HG03469 (cell line): ENCODE results near the gene MACROH2A2.

Experiments
- ATAC-seq: cut with Tn5 transposase; IDR thresholded peaks from one replicate; pipeline ENCODE4 v1.9.1; 2021; ENCODE audit warnings: mild to moderate bottlenecking, moderate library complexity, moderate number of reproducible peaks; ENCODE audit not compliant: unreplicated experiment

MACROH2A2 gene

DNA sequence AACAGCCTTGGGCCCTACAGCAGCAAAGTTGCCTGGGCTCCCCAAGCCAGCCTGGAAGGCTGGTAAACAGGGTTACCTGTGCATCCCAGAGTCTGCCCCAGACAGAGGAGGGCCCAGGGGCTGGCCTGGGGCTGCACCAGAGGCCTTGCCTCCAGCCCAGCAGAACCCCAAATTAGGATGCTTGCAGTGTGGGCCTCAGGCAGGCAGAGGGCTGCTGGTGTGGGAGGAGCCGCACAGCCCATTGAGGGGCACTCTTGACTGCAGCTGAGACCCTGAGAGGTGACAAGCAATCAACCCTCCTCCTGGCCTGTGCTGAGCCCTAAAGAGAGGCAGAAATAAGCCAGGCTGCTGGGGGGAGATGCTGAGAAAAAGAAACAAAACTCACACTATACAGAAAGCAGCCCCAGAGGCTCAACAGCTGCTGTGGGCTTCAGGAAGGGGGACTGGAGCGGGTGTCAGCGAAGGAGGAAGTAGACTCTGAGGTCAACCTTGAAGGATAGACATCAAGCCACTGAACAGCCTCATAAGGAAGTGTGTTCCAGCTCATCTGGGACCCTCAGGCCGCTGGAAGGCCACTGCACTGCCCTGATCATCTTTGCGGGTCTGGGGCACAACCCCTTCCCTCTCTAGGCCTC, 73.4 kb downstream of the MACROH2A2 start:
- no peak for ATAC-seq

DNA sequence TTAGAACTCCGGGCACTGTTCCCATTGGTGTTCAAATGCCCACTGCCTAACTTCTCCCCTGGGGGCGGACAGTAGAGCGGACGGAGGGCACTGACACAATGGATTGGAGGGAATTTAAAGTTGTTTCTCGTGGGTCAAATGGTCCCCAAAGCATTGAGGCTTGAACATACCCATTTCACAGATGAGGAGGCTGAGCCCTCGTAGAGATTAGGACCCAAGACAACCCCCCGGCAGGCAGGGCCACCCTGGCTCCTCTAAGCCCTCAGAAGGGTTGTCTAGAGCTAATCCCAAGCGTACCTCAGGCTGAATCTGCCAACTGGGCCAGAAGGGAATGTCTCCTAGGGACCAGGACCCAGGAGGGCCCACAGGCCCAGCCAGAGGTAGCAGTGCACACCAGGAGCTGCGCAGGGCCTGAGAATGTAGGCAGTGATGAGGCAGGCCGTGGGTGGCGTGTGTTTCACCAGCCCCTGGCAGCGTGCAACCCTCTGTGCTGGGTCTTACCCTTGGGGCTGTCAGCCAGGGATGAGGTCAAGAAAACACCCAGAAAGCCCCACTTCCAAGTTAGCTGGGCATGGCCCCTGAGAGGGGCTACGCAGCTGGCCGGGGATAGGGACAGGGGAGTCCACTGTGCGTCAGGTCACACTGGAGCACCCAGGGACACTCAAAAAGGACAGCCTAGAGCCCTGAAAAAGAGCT, 74.2 kb downstream of the MACROH2A2 start:
- no peak for ATAC-seq

DNA sequence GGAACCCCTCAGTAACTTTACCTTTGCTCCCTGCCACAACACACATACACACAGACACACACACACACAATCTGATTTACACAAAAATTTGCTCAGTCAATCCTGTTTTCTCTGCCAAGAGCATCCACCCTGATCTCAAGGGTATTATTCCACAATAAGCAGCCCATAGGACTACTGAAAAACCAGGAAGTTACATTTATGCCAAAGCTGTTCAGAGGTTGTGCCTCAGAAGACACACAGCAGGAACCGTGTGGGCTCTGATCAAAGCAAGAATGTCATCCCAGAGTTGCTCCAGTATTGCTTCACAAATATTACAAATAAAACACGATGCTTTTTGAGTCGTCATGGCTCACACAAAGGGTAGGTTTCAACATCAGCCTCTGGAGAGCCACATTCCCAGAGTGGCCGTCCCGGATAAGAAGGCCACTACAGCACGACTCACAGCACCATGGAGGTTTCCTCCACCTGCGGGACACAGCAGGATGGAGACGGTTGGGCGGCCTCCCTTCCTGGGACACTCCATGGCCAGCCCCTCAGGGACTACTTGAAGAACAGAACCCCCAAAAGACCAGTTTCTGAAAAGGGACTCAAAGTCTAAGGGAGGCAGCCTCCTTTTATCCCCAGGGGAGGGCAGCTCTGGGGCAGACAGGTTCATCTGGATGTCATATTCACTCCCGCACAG, 78.4 kb downstream of the MACROH2A2 start:
- ATAC-seq, result no peak

DNA sequence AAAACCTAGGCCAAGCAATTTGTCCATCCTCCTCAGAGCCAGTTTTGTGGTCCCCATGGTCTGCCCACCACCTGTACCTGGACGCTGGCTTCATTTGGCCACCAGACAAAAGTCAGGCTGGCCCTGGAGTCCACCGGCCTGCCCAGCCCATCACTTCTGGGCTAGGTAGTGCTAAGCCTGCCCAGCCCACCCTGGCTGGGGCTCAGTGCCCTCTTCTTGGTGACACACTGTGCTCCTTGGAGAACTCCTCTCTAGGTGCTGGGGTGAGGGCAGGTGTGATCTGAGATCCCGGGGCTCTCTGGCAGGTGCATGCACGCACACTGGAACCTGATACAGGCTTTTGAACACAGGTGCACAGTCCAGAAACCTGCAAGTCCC, 78.9 kb downstream of the MACROH2A2 start:
- no peak for ATAC-seq

DNA sequence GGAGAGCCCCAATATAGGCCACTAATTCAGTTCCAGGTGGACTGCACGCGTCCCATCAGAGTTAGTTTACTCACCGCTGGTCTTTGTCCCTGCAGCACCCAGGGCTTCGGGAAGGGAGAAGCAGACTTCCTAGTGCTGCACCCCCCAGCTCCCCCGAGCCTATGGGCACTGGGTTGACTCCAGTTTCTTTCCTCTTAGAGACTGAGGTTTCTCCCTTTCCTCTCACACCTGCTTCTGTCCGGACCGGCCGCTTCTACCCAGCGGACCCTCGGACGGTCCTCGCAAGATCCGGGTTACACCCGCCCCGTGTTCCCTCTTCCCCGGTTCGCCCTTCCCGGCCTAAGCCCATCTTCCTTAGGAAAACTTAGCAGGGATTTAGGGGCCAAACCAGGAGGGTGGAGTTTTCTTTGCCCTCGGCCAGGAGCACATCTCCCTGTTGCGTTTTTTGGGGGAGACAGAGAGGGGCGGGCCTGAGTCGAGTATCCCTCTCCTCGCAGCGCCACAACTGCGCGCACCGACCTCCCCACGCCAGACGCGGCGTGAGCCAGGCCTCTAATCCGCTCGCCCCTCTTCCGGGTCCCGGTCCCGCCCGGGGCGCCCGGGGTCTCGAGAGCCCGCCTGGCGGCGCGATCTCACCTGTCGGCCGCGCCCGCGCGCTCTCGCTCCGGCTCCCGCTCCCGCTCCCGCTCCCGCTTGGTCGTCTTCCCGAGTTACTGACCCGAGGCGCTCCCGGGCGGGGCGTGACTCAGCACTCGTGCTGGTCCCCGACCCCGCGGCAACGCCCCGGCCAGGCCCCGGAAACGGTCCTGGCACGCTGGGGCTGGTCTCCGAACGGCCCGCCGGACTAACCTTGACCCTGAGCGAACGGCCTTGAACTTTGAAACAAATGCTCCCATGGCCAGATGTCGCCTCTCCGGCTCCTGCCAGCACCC, 79.7 kb downstream of the MACROH2A2 start, which contains the start of gene AIFM2:
AIFM2 (minus strand) TSS at position 728 of the 932 bp plus-strand sequence. CDS start 8,741 bp downstream, outside the sequence.
- peak; percentile 51 for ATAC-seq

DNA sequence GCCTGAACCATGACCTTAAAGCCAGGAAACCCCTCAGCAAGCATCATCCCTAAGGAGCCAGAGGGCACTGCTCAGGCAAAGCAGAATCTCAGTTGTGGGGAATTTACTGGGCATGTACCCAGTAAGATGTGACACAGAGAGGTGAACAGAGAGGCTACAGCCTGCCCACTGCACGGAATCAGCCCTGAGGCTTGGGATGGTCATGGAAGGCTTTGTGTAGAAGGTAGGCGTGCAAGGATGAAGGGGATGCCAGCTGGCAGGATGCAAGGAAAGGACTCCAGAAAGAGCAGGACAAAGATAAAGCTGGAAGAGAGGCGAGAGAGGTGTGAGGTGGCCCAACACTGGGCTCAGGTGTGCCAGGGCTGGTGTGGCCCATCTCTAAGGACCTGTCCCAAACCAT, 82.4 kb downstream of the MACROH2A2 start:
- ATAC-seq, result no peak

DNA sequence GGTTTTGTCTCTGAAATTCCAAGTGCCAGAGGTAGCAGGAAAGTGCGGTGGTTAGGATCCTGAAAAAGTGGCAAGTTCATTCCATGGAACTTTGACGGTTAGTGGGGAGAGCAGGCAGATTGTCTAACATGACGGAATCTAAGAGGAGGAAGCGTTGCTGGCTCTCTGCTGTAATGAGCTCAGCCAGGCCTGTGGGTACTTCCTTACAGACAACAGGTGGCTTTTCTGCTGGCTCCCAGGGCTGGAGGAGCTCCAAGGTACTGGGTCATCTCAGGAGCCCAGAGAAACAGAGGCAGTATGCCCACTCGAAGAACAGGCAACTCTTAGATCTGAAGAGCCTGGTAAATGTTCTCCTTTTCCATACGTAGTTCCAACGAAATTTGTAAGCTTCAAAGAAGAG, 83.0 kb downstream of the MACROH2A2 start:
- no peak for ATAC-seq

DNA sequence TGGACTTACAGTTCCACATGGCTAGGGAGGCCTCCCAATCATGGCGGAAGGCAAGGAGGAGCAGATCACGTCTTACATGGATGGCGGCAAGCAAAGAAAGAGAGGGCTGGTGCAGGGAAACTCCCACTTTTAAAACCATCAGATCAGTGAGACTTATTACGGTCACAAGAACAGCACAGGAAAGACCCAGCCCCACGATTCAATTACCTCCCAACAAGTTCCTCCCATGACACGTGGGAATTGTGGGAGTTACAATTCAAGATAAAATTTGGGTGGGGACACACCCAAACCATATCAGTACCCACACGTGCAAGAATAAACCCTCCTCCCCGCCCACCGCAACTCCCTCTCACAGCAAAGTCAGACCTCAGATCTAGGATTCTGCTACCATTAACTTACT, 84.5 kb downstream of the MACROH2A2 start:
- no peak for ATAC-seq

DNA sequence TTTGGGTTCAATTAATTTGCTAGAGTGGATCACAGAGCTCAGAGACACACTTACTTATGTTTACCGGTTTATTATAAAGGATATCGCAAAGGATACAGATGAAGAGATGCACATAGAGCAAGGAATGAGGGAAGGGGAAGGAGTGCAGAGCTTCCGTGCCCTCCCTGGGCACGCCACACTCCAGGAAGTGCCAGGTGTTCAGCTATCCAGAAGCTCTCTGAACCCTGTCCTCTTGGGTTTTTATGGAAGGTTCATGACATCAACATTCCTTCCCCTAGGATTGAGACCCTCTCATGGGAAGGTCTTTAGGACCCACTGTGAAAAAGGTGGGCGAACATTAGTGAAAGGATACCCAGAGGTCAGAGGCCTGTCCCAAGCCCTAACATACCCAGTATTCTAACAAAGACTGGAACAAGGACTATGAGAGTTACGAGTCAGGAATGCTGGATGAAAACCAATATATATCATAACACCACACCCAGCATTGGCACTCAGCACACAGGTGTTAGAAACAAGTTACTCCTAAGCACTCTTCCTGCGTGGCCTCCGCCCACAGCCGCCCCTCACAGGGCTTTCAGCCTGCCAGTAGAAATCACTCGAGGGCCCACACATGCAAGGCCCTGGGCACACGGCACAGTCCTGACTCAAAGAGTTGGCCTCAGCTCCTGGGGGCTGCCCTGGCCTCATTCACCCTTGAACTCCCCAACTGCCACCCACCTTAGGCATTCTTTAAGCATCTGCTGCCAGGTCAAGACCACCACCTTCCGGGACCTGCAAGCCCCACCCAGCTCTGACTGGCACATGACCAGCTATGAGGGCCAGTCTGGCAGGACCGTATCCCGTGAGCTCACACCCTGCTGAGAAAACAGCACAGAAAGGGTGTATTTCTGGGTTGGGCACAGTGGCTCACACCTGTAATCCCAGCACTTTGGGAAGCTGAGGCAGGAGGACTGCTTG, 85.6 kb downstream of the MACROH2A2 start:
- no peak for ATAC-seq

DNA sequence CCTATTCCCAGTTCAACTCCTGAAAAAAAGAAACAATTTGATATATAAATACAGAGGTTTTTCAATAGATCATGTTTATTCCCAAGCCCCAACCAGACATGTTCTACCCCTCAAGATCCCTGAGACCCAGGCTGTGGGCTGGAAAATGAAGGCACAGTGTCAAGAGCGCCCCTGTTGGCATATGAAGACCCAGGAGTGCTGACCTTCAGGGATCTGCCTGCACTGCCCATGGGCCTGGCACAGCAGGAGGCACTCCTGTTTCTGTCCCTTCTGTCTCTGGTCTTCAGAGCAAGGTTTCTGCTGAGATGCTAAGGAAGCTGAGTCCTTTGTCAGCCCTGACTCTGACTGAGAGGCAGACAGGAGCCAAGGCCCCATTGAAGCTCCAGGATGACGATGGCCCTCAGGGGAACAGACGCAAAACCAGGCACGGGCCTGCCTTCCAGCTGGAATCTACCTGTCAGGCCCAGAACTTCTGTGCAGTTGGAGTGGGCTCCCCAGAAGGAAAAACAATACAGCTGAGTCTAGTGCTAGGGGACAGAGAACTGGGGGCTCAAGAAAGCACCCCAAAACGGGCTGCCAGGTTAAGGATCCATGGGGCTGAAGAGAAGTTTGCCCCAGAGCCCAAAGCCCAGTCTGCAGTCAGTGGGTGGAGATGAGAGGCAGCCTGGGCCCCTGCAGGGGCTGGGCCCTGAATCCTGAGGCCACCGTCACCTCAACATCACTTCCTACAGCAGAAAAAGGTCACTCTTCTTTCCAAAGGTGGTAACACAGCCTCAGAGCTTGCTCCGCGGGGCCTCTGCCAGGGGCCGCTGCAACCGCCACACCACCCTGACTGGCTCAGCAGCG, 86.7 kb downstream of the MACROH2A2 start:
- ATAC-seq, result no peak

DNA sequence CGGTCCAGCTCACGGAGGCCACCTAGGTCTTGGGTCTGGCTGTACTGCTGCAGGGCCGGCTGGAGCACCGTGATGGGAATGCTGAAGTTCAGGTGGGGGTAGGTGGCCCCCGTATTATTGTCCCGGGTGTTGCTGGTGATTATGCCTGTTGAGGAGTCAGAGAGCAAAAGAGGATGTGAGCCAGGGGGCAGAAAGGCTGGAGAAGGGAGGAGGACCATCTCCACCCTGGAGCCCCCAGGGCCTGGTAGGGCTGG, 87.3 kb downstream of the MACROH2A2 start:
- no peak for ATAC-seq

DNA sequence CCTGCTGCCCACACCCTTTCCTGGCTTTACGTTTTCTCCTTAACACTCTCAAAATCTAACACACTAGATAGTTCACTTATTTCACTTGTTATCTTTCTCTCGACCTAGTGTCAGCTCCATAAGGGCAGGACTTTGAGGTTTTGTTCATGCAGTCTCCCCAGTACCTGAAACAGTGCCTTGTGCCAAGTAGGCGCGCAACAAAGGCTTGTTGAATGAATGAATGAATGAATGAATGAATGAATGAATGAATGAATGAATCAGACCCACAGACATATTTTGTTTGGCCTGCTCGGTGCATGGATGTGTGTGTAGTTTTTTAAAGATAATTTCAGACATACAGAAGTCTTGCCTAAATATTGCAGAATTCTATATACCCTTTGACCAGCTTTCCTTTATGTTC, 87.7 kb downstream of the MACROH2A2 start:
- no peak for ATAC-seq

DNA sequence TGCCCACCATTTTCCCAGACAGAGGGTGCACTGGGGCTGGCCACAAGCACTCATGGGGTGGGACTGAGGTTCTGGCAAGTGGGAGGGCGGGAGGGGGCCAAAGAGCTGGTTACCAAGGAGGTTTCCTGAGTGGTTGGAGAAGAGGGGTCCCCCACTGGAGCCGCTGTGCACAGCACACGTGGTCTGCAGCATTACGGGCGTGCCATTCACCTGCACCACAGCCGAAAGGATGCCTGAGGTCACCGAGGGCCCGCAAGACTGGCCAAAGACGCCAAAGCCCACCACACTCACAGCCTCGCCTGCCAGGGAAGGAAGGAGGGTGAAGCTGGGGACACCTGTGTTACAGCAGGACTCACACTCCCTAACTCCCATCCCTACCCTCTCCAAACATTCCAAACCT, 89.9 kb downstream of the MACROH2A2 start:
- ATAC-seq, result no peak

DNA sequence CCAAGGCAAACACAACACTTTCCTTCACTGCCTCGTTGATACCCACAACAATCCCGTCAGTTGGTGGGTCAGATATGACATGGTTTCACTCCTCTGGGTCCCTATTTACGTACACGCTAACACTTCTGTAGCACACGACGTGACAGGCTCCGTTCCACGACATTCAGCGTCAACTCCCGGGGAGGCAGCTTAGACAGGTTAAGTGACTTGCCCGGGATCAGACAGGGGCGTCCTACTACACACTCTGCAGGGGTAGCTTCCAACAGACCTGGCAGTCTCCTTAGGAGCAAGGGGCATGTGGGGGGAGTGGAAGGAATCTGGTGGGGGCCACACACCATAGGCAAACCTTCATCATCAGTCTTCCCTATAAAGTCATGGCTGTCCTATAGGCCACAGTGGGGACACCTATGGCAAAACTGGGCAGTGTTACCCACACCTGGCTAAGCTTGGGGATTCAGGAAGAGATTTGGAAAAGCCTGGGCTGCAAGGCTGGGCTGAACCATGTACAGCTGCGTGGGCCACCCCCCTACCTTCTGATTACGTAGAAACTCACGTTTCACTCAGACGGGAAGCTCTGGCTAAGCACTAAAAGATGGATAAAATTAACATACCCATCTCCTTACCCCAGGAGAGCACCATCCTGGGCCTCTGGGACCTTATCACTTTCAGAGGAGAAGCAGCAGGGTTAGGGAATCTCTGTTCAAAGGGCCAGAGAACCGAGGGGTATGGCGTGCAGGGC, 91.9 kb downstream of the MACROH2A2 start:
- ATAC-seq, result no peak

DNA sequence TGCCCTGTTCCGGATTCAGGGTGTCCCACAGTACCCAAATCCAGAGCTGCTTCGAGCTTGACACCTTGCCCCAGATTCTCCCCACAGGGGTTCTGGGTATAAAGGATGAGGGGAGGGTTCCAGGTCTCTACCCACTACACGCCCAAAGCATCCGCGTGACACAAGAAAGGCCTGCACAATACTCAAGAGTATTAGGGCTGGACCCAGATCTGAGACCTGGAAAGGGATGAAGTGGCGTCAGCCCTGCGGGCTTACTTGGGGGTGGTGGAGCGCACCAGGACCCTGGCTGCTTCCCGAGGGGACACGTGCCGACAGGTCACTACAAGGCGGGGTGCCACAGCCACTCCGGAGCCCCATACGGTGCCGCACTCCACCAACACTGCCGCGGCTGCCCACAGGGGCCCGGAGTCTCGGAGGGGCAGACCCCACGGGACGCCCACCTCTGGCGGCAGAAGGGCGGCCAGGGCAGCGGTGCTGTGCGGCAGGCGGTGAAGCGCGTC, 92.6 kb downstream of the MACROH2A2 start:
- ATAC-seq, result no peak

DNA sequence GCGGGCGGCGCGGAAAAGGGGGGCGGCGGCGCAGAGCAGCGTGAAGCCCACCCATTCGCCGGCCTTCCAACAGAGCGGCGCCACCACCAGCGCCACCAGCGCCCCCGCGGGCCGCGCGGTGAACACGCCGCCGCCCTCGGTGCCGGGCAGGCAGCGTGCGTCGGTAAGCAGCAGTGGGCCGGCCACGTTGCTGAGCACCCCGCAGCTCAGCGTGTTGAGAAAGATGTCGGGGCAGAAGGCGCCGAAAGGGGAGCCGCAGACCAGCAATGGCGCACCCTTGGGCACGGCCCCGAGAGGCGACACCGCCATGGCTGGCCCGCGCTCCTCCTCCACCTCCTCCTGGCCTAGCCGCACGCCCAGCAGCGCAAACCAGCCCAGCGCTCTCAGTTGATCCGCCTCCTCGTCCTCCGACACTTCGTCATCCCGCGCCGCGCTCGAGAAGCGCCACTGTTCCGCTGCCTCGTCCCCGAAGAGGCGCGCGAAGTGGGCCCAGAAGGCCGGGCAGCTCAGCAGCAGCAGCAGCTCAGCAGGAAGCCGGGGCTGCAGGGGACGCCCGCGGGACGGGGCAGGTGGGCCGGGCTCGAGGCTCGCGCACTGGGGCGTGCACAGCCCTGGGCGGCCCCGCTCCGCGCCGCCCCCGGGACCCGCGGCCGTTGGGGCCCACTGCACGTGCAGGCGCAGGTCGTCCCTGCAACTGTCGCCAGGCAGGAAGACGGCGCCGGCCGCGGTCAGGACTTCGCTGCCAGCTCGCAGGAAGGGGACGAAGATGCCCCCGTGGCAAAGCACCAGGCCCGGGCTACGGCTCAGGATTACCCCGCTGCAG, 93.2 kb downstream of the MACROH2A2 start:
- ATAC-seq, result peak; percentile 27

DNA sequence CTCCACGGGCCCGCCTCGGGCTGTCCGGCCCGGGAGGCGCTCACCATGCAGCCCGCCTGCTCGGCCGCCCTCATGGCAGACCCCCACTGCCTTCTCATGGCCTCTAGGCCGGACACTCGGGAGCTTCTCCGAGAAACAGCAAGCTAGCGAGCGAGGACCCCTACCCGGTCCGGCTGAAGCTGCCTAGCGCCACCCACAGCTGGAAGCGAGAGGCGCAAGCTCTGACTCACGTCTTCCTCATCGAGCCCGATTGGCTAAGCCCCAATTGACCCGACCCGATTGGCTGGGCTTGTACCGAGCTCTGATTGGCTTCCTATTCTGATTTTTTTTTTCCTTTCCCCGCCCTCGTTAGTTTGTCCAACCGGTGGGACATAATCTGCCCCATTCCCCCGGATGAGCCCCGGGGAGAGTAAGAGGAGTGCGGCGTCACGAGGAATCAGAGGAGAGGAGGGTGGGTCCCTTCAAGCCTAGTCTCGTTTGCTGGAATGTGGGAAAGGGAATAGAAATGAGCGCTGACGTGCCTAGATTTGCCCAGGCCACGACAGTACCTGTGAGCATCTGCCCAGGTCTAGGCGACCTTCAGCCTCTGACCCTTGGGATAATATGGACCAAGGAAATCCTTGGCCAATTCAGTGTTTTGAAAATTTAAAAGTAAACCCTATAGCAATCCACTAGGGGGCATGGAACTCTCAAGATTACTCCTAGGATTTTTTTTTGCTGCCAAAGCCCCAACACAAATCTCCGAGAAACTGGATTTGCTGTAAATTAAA, 94.0 kb downstream of the MACROH2A2 start, which contains the start of gene TYSND1:
TYSND1 (minus strand) TSS at position 212 of the 770 bp plus-strand sequence; CDS start at position 98, 114 bp downstream.
- ATAC-seq, result peak; percentile 86
